GM10847 (cell line): ENCODE results near the gene ZNF560.

Source experiments
- POLR2A ChIP-seq: IDR thresholded peaks from 2 replicates; pipeline ENCODE4 v1.6.1; 2011; ENCODE audit not compliant: insufficient read length; ENCODE audit errors: extremely low read depth

ZNF560 gene

GRCh38 chr19:9456018-9456689 is 42.3 kb downstream of the ZNF560 start:
- TF ChIP-seq POLR2A: no peak

GRCh38 chr19:9453953-9454352 is 44.5 kb downstream of the ZNF560 start:
- TF ChIP-seq POLR2A: no peak

GRCh38 chr19:9445037-9445436 is 53.4 kb downstream of the ZNF560 start:
- no peak for TF ChIP-seq POLR2A

GRCh38 chr19:9436358-9436757 is 62.1 kb downstream of the ZNF560 start:
- TF ChIP-seq POLR2A: no peak

- TF ChIP-seq POLR2A: peak; percentile 68
Observed at GRCh38 chr19:9435279-9436268, 62.8 kb downstream of the ZNF560 start, which contains the start of gene ZNF266. Gene ZNF266, minus strand, starts transcription at chr19:9435573. Its CDS starts 15,484 bp downstream, at chr19:9420089.

GRCh38 chr19:9431475-9431874 is 66.9 kb downstream of the ZNF560 start:
- no peak for TF ChIP-seq POLR2A

- TF ChIP-seq POLR2A: no peak
Observed at GRCh38 chr19:9430444-9430843, 68.0 kb downstream of the ZNF560 start.

- TF ChIP-seq POLR2A: no peak
Observed at GRCh38 chr19:9427941-9428340, 70.5 kb downstream of the ZNF560 start.
